GM19351 (cell line): ENCODE data around the gene NXT2.
"Not testable (repeated sequence)": the region's sequence is repeated elsewhere in the genome, so short reads cannot be mapped to it uniquely, and the experiment has no call there.

Source experiments
- ATAC-seq: cut with Tn5 transposase; IDR thresholded peaks from one replicate; pipeline ENCODE4 v1.9.1; 2021; ENCODE audit warnings: mild to moderate bottlenecking, moderate library complexity; ENCODE audit not compliant: unreplicated experiment

The NXT2 gene

DNA sequence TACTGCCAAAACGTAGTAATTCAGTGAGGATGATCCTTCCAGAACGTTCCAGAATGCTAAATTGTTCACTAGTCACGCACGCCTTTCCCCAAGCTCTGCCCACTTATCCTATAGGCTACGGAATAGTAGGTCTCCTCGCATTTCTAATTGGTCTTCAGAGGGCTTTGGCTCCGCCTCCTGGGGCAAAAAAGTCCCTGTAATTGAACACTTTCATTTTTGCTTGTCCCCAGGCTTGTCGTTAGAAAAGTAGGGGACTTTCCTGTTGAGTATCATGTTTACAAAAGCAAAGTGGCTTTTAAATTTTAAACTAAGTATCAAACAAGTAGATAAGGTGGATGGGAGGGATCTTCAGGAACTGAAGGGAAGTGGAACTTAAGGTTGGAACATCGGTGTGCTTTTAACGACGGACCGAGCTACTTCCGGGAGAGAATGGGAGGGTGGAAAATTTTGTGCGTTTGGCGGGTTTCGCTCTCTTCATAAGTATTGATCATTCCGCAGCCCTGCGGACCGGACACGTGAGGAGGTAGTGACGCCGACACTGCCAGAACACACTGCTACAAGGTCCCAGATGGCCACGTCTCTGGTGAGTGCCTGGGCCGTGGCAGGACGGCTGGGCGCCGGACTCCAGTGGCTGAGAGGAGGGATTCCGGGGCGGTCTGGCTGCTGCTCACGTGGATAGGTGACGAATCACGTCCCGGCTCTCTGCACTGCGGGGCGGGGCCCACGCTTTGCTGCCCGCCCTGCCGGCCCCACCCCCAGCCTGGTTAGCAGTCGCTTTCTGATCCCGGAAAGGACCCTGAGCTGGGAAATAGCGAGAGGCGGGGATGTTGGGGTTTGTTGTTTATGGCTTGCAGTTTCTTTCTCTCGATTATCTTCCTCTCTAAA lies at the start of gene NXT2:
TSS of gene NXT2 (plus strand) at position 406 of the 885 bp plus-strand sequence. CDS start at position 569, 163 bp downstream.
- peak; percentile 95 for ATAC-seq

DNA sequence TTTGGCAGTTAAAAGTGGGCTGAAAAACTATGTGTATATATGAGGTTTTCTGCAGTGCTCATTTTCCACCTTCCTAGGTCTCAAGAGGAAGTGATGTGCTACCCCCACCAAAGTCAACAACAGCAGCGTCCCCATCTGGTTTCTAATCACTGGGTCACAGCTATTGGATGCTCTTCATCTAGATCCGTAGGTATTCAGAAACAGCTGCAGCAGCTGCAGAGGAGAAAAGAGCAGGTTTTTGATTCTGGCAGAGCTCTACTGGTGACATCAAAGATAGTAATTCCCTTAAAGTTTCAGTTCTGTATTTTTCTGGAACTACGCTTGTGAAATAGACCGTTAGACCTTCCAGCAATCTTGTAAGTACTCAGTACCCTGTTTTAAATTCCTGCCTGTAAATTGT lies 49.0 kb upstream of the NXT2 start:
- peak; percentile 52 for ATAC-seq

DNA sequence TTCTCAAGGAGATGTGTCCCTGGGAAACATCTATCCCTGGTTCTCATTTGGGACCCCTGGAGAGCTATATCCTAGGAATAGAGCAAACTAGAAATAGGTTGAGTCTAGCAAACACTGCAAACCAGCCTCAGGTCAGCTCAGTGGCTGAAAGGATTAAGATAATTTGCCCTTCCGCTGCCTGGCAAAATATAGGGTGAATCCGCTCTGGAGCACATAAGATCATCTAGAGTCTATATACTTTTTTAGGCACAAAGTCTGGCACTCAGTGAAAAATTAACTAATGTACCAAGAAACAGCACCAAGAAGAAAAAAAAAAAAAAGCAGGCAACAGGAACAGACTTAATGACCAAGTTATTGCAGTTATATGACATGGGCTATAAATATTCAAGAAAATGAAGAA lies 47.5 kb upstream of the NXT2 start:
- ATAC-seq, result no peak

DNA sequence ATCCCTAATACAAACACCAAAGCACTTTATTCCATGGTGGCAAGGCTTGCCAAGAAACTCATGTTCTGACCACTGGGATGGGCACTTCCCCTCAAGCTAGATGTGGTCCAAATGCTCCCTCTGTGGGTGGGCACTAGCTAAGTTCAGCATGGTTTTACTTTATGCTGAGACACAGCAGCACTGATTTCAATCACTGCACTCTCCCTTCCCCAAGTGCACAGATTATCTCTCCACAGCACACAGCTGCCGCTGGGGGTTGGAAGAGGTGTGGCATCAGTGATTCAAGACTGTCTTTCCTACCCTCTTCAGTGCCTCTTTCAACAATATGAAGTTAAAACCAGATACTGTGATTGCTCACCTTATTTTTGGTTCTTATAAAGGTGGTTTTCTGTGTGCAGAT lies 38.2 kb upstream of the NXT2 start:
- no peak for ATAC-seq

DNA sequence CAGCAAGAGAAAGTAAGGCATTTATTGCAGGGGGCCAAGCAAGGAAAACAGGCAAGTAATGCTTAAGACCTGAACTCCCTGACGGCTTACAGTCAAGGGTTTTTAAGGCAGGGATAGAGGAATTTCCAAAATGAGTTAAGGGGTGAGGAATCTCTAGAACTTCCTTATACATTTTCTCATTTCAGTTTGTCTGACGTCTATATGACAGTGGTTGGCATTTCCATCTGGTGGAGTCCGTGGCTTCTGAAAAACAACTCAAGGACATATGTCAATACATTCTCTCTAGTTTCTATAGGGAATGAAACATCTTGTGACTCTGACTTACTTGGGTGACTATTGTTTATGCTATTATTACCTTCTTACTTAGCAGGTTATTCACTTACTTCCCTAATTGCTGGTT lies 35.5 kb upstream of the NXT2 start:
- no peak for ATAC-seq

DNA sequence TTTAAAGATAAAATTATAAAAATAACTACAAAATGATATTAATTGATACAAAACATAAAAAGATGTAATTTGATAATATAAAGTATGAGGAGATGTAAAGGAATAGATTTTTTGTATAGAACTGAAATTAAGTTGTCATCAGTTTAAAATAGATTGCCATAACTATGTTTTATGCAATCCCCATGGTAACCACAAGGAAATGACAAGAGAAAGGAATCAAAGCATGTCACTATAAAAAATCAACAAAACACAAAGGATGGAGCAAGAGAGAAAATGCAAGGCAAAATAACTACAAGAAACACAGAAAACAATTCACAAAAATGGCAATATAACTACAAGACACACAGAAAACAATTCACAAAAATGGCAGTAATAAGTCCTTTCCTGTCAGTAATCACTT lies 27.7 kb upstream of the NXT2 start:
- no peak for ATAC-seq

DNA sequence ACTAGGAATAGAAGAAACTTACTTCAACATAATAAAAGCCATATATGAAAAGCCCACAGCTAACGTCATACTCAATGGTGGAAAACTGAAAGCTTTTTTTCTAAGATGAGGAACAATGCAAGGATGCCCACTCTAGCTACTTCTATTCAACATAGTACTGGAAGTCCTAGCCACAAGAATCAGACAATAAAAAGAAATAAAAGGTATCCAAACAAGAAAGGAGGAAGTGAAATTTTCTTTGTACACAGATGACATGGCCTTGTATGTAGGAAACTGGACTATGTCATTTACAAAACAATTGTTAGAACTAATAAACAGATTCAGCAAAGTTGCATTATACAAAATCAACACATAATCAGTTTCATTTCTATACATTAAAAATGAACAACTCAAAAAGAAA lies 25.5 kb upstream of the NXT2 start:
- ATAC-seq, result no peak

DNA sequence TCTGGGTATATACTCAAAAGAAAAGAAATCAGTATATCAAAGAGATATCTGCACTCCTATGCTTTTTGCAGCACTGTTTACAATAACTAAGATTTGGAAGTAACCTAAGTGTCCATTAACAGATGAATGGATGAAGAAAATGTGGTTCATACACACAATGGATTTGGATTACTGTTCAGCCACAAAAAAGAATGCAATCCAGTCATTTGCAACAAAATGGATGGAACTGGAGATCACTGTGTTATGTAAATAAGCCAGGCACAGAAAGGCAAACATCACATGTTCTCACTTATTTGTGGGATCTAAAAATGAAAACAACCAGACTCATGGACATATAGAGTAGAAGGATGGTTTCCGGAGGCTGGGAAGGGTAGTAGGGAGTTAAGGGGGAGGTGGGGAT lies 17.6 kb upstream of the NXT2 start:
- ATAC-seq, result no peak

DNA sequence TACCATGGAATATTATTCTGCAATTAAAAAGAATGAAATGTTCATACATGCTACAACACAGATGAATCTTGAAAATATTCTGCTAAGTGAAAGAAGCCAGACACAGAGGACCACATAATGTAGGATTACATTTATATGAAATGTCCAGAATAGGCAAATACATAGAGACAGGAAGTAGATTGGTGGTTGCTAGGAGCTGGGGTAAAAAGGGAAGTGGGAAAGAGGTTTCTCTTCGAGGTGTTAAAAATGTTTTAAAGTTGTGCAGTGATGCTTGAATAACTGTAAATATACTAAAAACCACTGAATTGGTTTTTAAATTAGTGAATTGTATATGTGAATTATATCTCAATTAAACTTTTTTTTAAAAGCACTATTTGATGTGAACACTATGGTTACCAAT lies 3.6 kb upstream of the NXT2 start:
- ATAC-seq, result no peak

DNA sequence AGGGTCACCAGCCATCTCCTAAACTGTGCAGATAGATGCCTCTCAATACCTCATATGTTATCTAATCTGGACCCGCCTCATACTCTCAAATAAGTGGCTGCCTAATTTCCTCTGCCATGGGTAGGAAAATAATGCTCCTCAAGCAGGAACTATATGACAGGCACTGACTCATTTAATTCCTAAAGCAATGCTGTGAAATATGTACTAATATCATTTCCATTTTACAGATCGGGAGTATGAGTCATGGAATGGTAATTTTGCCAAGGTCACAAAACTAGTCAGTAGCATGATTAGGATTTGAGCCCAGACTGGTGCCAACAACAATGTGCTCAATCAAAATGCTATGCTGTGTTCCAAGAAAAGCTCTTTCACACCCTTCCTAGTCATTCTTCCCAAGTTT lies 3.0 kb upstream of the NXT2 start:
- no peak for ATAC-seq

DNA sequence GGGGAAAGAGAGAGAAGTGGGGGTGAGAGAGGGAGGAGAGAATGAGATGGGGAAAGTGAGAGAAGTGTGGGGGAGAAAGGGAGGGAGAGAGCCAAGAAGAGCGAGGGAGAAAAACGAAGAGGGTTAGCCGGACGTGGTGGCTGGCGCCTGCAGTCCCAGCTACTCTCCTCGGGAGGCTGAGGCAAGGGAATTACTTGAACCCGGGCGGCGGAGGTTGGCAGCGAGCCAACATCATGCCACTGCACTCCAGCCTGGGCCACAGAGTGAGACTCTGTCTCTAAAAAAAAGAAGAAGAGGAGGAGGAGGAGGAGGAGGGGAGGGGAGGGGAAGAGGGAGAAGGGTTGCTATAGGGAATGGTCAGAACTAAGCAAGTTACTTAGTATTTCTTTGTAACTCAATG lies 1.7 kb upstream of the NXT2 start:
- ATAC-seq, result no peak

DNA sequence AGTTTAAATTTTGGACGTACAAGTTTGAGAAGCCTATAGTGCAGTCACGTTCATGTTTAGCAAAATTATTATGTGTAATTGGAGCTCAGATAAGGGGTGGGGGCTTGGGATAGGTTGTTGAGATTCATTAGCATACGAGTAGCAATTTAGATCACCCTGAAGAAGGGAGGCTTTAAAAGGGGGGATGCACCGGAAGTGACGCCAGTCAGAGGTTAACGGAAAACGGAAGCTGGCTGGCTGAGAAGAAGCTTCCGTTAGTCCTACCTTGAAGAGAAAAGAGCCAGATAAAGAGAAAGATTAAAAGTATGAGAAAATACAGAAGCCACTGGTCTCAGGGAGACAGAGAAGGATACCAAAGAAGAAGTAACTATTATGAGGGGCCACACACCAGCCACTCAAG lies 1.1 kb upstream of the NXT2 start:
- no peak for ATAC-seq

DNA sequence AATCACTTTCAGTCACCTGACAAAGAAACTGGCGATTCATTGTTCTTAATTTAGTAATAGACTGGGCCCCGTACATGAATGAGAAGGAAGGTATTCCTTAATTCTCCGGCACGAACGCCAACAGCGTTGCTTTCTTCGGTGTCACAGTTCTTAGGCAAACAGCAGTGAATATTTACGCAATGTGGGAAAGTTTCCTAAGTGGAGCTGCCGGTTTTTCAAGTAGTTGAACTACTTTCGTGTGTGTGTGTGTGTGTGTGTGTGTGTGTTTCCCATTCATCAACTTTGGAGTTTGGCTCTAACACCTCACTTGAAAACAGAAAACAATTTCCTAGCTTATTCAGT lies 651 bp downstream of the NXT2 start:
- peak; percentile 10 for ATAC-seq

DNA sequence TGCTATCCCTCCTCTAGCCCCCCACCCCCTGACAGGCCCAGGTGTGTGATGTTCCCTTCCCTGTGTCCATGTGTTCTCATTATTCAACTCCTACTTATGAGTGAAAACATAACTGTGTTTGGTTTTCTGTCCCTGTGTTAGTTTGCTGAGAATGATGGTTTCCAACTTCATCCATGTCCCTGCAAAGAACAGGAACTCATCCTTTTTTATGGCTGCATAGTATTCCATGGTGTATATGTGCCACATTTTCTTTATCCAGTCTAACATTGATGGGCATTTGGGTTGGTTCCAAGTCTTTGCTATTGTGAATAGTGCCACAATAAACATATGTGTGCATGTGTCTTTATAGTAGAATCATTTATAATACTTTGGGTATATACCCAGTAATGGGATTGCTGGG lies 2.4 kb downstream of the NXT2 start:
- ATAC-seq, result not testable (repeated sequence)

DNA sequence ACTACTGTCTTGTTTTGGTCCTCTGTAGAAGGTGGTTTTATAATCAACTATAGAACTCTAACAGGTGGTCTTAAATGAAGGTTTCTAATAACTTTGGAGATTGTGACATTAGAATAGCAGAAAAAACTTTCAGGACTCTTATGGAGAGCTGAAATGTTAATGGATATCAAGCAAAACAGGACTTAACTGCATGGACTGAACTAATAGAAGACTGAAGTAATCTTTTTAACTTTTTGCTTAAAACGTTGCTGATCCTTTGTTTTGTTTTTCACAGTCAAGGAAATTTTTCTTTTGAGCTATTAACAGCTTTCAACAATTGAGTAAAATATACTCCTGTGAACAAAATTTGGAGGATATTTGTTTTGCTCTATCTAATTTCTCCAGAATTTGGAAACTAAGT lies 17.2 kb downstream of the NXT2 start:
- no peak for ATAC-seq

DNA sequence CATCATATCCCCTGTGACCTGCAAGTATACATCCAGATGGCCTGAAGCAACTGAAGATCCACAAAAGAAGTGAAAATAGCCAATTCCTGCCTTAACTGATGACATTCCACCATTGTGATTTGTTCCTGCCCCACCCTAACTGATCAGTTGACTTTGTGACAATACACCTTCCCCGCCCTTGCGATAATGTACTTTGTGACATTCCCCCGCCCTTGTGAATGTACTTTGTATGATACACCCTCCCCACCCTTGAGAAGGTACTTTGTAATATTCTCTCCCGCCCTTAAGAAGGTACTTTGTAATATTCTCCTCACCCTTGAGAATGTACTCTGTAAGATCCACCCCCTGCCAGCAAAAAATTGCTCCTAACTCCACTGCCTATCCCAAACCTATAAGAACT lies 39.4 kb downstream of the NXT2 start:
- ATAC-seq, result not testable (repeated sequence)

DNA sequence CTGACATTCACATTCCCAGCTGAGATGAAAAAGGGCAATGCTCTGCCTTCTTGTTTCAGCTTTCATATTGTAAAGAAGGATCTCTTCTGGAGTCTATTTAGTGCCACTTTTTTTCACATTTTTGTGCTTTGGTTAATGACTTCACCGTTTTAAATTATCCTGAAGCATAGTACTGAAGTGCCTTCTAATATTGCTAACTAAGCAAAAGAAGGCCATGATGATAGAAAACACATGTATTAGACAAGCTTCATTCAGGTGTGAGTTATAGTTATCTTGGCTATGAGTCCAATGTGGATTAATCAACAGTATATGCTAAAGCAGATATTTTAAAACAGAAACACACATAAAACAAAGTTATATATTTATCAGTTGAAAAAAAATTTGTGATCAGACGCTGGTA lies 40.4 kb downstream of the NXT2 start:
- ATAC-seq, result no peak

DNA sequence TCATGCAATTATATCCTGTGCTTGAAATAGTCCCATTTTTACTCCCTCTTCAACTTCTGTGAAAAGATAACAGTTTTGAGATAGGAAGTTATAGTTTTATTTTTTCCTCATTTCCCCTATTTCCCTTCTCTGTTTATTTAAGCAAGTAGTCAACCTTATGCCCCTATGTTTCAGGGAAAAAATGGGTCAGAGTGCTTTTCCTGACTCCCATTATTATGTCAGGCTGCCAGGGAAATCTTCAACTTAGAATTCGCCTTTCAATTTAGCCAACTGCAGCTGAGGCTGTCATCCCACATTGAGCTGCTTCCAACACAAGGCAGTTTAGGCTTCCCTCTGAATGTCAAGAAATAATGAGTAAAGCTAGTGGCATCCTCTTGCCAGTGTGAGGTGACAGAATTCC lies 42.3 kb downstream of the NXT2 start:
- ATAC-seq, result no peak

DNA sequence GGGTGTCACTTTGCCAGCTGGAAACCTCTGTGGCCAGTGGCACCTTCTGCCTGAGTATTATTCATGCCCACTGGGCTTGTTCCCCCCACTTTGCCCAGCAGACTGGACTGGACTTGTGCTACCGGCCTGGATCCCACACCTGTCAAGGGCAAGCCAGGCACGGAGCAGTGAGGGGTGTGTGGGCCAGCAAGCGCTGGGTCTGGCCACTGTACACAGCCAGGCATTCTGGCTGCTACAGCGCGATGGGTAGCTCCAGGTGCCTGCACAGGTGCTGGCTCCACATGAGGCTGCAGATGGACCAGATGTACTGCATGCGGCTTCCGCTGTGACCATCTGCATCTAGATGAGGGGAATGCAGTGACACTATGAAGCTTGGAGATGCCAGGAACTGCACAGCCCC lies 48.8 kb downstream of the NXT2 start:
- ATAC-seq, result no peak

DNA sequence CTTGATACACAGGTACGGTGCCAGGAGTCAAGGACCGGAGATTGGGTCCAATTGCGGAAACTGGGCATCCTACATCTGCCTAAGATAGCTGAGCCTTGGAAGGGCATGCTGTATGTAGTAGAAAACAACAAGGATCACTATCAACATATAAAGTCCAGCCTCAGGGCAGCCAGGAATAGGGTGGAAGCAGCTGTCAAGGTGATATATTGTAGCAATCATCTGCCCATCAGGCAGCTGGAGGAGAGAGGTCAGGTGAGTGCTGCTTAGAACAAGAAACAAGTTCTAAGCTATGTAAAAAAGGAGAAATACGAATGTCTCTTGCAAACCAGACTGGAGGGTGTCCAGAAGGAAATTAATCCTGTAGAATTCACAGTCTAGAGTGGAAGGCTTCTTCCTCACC lies 53.5 kb downstream of the NXT2 start:
- no peak for ATAC-seq
